Fibroblast of lung (primary cell): ENCODE data around the gene RPS27. TPM values are rescaled to one million over a fixed set of nuclear protein-coding genes. Genes with fewer than 3 reads are reported as not detected.

ENCODE experiments used
- DNase-seq, 2 donors: peaks; one replicate each; pipeline versions ENCODE4 v3.0.0 to v3.0.0-alpha.2; 2010; ENCODE audit warnings: low read depth in 2 of 2
- H2AFZ ChIP-seq: 2 replicates; pipeline ENCODE4 v1.5.1; 2012; ENCODE audit warnings: low read length, control low read depth, inconsistent platforms
- H3K27ac ChIP-seq: 2 replicates; pipeline ENCODE4 v1.5.1; 2011; ENCODE audit warnings: low read length, control low read depth; ENCODE audit not compliant: insufficient read depth
- H3K27me3 ChIP-seq: 2 replicates; pipeline ENCODE4 v1.5.1; 2011; ENCODE audit warnings: mild to moderate bottlenecking, low read length; ENCODE audit not compliant: control insufficient read depth, insufficient read depth
- H3K36me3 ChIP-seq: 2 replicates; pipeline ENCODE4 v1.5.1; 2011; ENCODE audit warnings: low read length; ENCODE audit not compliant: control insufficient read depth, insufficient read depth
- H3K4me1 ChIP-seq: 2 replicates; pipeline ENCODE4 v1.5.1; 2011; ENCODE audit warnings: low read length; ENCODE audit not compliant: control insufficient read depth, insufficient read depth; ENCODE audit errors: extremely low read depth
- H3K4me2 ChIP-seq: 2 replicates; pipeline ENCODE4 v1.5.1; 2011; ENCODE audit warnings: low read length, control low read depth; ENCODE audit not compliant: insufficient read depth; ENCODE audit errors: extremely low read depth
- H3K4me3 ChIP-seq, 4 experiments: fragments of 200-600 bp in 1 of 4; sonication (generic) in 1 of 4; replicated peaks in 1 of 4; 2 replicates each; pipeline ENCODE4 v1.5.1; 2011 to 2016; ENCODE audit warnings: low read length in 4 of 4, low read depth in 3 of 4, mild to moderate bottlenecking in 3 of 4, control low read depth in 2 of 4, inconsistent platforms in 1 of 4, mixed read lengths in 1 of 4; ENCODE audit not compliant: insufficient read depth in 1 of 4; ENCODE audit errors: control extremely low read depth in 1 of 4
- H3K79me2 ChIP-seq: 2 replicates; pipeline ENCODE4 v1.5.1; 2012; ENCODE audit warnings: mild to moderate bottlenecking, low read length, inconsistent platforms; ENCODE audit not compliant: control insufficient read depth, insufficient read depth
- H3K9ac ChIP-seq: 2 replicates; pipeline ENCODE4 v1.5.1; 2011; ENCODE audit warnings: mild to moderate bottlenecking, low read length, control low read depth; ENCODE audit not compliant: insufficient read depth
- H3K9me3 ChIP-seq: 2 replicates; pipeline ENCODE4 v1.5.1; 2012; ENCODE audit warnings: low read depth, low read length; ENCODE audit not compliant: control insufficient read depth, insufficient read depth
- H4K20me1 ChIP-seq: 2 replicates; pipeline ENCODE4 v1.5.1; 2011; ENCODE audit warnings: low read length; ENCODE audit not compliant: control insufficient read depth, insufficient read depth; ENCODE audit errors: extremely low read depth
- EZH2 ChIP-seq: IDR thresholded peaks from 2 replicates; pipeline ENCODE4 v1.5.1; 2012; ENCODE audit warnings: low read length, control low read depth, mild to moderate bottlenecking; ENCODE audit errors: missing control alignments
- polyA plus RNA-seq, 2 donors: library from polyadenylated mRNA; depleted of rRNA in 1 of 2; stranded (reverse) in 1 of 2; unstranded in 1 of 2; fragments of >200 nt; gene quantifications; 2 replicates each; pipeline ENCODE4 v1.2.1, GENCODE V29; 2011 to 2012; ENCODE audit warnings: missing spikeins in 1 of 2
- total RNA-seq: library from RNA; depleted of rRNA; stranded (reverse); fragments of >200 nt; gene quantifications from 2 replicates; pipeline ENCODE4 v1.2.1, GENCODE V29; 2014
- TF ChIP-seq, protein P1 (sequence below), 2 donors: IDR thresholded peaks in 1 of 2; conservative IDR thresholded peaks in 1 of 2; 1 replicate in 1 of 2; 2 replicates in 1 of 2; pipeline ENCODE4 v1.5.1; 2011 to 2012; ENCODE audit warnings: low read length in 2 of 2, control low read depth in 1 of 2, inconsistent platforms in 1 of 2, low read depth in 1 of 2, mild to moderate bottlenecking in 1 of 2

Gene RPS27
- total and polyA plus RNA-seq, 2 donors (not counting 1 experiment from before 2014, with no cell fraction given), result 2,883 to 3,291 TPM

DNA sequence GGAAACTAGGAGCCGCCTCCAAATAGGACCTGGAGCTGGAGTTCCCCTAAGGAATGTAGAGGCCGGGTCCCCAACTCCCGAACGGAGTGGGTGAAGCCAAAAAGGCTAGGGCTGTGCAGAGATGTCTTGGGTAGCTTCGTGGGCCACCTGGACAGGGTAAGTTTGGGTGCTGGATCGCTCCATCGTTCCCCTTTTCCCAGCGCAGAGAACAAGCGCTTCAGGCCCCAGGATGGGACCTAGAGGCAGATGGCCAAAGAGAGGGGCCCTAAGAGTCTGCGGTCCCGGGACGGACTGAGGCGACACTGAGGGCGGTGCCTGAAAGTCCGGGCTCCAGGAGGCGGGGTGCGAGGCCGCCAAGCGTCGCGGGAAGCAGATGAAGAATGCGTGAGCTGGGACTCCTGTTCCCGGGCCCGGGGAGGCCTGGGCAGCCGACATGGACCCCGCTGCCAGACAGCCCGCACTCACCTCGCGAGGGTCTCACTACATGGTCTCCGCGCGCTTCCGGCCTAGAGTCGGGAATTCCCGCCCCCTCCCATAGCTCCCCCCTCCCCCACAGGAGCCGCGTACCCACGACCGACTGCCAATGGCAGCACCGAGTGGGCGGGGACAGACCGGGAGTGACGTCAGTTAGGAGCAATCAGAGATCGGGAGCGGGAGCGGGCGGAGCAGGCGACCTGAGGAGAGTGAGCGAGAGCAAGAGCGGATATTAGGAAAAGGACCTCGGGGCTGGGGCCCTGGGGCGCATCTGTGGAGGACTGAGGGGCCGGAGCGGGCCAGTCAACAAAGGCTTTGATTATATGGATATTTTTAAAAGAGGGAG lies 27.3 kb upstream of the RPS27 start, which contains the start of gene SLC39A1:
Gene SLC39A1, minus strand, starts transcription at position 508 of the 820 bp plus-strand sequence. CDS start 822 bp downstream, outside the sequence.
- Histone ChIP-seq H3K9ac (peak within 1 kb of the TSS; percentile 88), H3K4me3 (peak within 1 kb of the TSS; percentile 72 to 88 (median 78)), H3K4me1 (peaks cover 20% of the 10 kb centered on the region), H3K79me2 (peaks cover 12% of the 10 kb centered on the region), H4K20me1 (no peaks in the 10 kb centered on the region), H3K9me3 (no peaks in the 10 kb centered on the region), H3K4me2 (peak within 1 kb of the TSS; percentile 99), H2AFZ (peak within 1 kb of the TSS; percentile 75), H3K36me3 (peaks cover 4% of the 10 kb centered on the region), H3K27ac (peak within 1 kb of the TSS; percentile 91), H3K27me3 (no peaks in the 10 kb centered on the region)
- TF ChIP-seq EZH2, result no peak
- TF ChIP-seq, protein P1, sequence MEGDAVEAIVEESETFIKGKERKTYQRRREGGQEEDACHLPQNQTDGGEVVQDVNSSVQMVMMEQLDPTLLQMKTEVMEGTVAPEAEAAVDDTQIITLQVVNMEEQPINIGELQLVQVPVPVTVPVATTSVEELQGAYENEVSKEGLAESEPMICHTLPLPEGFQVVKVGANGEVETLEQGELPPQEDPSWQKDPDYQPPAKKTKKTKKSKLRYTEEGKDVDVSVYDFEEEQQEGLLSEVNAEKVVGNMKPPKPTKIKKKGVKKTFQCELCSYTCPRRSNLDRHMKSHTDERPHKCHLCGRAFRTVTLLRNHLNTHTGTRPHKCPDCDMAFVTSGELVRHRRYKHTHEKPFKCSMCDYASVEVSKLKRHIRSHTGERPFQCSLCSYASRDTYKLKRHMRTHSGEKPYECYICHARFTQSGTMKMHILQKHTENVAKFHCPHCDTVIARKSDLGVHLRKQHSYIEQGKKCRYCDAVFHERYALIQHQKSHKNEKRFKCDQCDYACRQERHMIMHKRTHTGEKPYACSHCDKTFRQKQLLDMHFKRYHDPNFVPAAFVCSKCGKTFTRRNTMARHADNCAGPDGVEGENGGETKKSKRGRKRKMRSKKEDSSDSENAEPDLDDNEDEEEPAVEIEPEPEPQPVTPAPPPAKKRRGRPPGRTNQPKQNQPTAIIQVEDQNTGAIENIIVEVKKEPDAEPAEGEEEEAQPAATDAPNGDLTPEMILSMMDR (conservative IDR thresholded peaks at IDR 0.05 in 1 of 2, IDR thresholded peaks at IDR 0.05 in 1 of 2; ENCODE audit: low read depth in 1 of 2, low read length in 2 of 2), result no peak
- peak; percentile 95 to 96 for DNase-seq

DNA sequence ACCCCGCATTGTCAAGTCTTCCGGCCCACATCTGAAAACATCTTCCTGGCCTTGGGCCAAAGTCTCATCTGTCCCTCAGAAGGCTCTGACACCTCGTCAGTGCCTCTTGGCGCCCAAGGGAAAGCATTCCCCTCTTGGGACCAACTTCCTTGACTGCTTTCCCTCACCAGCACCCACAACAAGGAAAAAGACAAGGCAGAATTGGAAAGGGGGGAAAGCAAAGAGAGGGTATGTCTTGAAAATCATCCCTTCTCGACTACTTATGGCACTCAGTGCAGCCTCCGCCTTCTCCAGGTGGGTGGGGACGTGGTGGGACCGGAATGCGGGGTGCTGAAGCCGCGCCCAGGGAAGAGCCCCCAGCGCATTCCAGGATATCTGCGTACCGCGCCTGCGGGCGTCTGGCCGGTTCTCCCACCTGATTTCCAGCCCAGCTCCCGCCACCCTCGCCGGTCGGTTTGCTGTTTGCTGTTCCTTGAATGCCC lies 26.7 kb upstream of the RPS27 start:
- Histone ChIP-seq H3K79me2 (peaks cover 12% of the 10 kb centered on the region), H2AFZ (peak overlapping the region; percentile 75), H3K36me3 (peaks cover 4% of the 10 kb centered on the region), H4K20me1 (no peaks in the 10 kb centered on the region), H3K27me3 (no peaks in the 10 kb centered on the region), H3K9ac (peak overlapping the region; percentile 88), H3K27ac (peak overlapping the region; percentile 91), H3K4me2 (peak overlapping the region; percentile 99), H3K4me1 (peaks cover 20% of the 10 kb centered on the region), H3K9me3 (no peaks in the 10 kb centered on the region), H3K4me3 (peak overlapping the region; percentile 72 to 88 (median 78))
- TF ChIP-seq, protein P1 (conservative IDR thresholded peaks at IDR 0.05 in 1 of 2, IDR thresholded peaks at IDR 0.05 in 1 of 2; ENCODE audit: low read depth in 1 of 2, low read length in 2 of 2), result no peak
- no peak for TF ChIP-seq EZH2
- DNase-seq, result peak in 1 of 2 donors; percentile 72
